Brain microvascular endothelial cell (primary cell): Measurements from ENCODE around the gene SLC24A3.

ENCODE experiments used
- DNase-seq: peaks from one replicate; pipeline ENCODE4 v3.0.0-alpha.2; 2020
- H3K27ac ChIP-seq: fragments of 250-450 bp; sonication (Bioruptor Pico); 2 replicates; pipeline ENCODE4 v1.5.1; 2020; ENCODE audit warnings: mild to moderate bottlenecking, moderate library complexity
- H3K27me3 ChIP-seq: fragments of 250-450 bp; sonication (Bioruptor Pico); replicated peaks from 2 replicates; pipeline ENCODE4 v1.5.1; 2020; ENCODE audit warnings: mild to moderate bottlenecking
- H3K36me3 ChIP-seq: fragments of 250-450 bp; sonication (Bioruptor Pico); replicated peaks from 2 replicates; pipeline ENCODE4 v1.5.1; 2020; ENCODE audit warnings: mild to moderate bottlenecking
- H3K4me3 ChIP-seq: 2 replicates; pipeline ENCODE4 v1.5.1; 2011; ENCODE audit warnings: low read depth, mild to moderate bottlenecking, control low read depth, low read length, moderate library complexity
- CTCF ChIP-seq: IDR thresholded peaks from 2 replicates; pipeline ENCODE4 v1.5.1; 2011; ENCODE audit warnings: low read depth, mild to moderate bottlenecking, moderate library complexity, low read length, control low read depth, inconsistent platforms; ENCODE audit errors: missing control alignments
- in situ Hi-C: cut with HindIII; loops from 2 replicates; pipeline ENCODE4 v1.10.0; 2017; ENCODE audit warnings: low sequenced_read_pairs, low pct_ligation_motif_present

Gene SLC24A3

GRCh38 chr20:19599200-19599599, 386.8 kb downstream of the SLC24A3 start:
- TF ChIP-seq CTCF = no peak
- Histone ChIP-seq H3K36me3 (no peaks in the 10 kb centered on the region), H3K4me3 (no peak overlapping the region), H3K27ac (no peak overlapping the region), H3K27me3 (no peaks in the 10 kb centered on the region)
- in situ Hi-C loops = no loop called here
- no peak for DNase-seq

- Histone ChIP-seq H3K27me3 (no peaks in the 10 kb centered on the region), H3K36me3 (no peaks in the 10 kb centered on the region), H3K4me3 (no peak overlapping the region), H3K27ac (no peak overlapping the region)
- in situ Hi-C loops = no loop called here
- DNase-seq = no peak
- no peak for TF ChIP-seq CTCF
Observed at GRCh38 chr20:19600042-19600441, 387.6 kb downstream of the SLC24A3 start.

- no peaks in the 10 kb centered on the region for H3K27me3 ChIP-seq
- no peak for DNase-seq
- no peak overlapping the region for H3K27ac ChIP-seq
- H3K4me3 ChIP-seq = no peak overlapping the region
- TF ChIP-seq CTCF = no peak
- in situ Hi-C loops = no loop called here
- no peaks in the 10 kb centered on the region for H3K36me3 ChIP-seq
Observed at GRCh38 chr20:19601126-19601810, 388.8 kb downstream of the SLC24A3 start.

- no peak for TF ChIP-seq CTCF
- DNase-seq = no peak
- Histone ChIP-seq H3K4me3 (no peak overlapping the region), H3K27ac (no peak overlapping the region), H3K27me3 (no peaks in the 10 kb centered on the region), H3K36me3 (no peaks in the 10 kb centered on the region)
- in situ Hi-C loops = no loop called here
Observed at GRCh38 chr20:19602675-19603375, 390.4 kb downstream of the SLC24A3 start.

- no peak for TF ChIP-seq CTCF
- H3K27me3 ChIP-seq = no peaks in the 10 kb centered on the region
- in situ Hi-C loops = no loop called here
Observed at GRCh38 chr20:19603376-19603750, 390.9 kb downstream of the SLC24A3 start.

More at GRCh38 chr20:19603376-19603750, 390.9 kb downstream of the SLC24A3 start:
- no peak overlapping the region for H3K27ac ChIP-seq
- no peaks in the 10 kb centered on the region for H3K36me3 ChIP-seq
- no peak overlapping the region for H3K4me3 ChIP-seq
- no peak for DNase-seq
